ENCODE data around the gene TPBGL. TPM values are rescaled to one million over a fixed set of nuclear protein-coding genes. Genes with fewer than 3 reads are reported as not detected.

Gene TPBGL
- total RNA-seq, 4 donors from 2014 or later = 0.36 to 0.40 TPM; not detected in 2

DNA sequence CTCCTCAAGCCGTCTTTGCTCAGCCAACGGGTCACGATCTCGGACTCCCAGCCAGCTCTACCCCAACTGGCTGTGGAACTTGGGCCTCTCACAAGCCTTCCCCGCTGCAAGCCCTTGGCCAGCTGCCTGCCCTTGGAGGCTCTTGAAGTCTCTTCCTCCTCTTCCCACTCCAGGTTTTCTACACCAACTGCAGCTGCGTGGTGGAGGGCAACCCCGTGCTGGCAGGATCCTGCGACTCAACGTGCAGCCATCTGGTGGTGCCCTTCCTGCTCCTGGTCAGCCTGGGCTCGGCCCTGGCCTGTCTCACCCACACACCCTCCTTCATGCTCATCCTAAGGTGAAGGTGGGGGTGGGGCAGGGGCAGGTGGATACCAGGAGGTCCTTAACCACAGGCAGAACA is 40.5 kb upstream of the TPBGL start:
- no peaks in the 10 kb centered on the region for H3K27me3 ChIP-seq
- TF ChIP-seq EP300 (IDR thresholded peaks at IDR 0.05) = no peak
- no peak for TF ChIP-seq POLR2AphosphoS5 (IDR thresholded peaks at IDR 0.05)
- TF ChIP-seq, protein P1, sequence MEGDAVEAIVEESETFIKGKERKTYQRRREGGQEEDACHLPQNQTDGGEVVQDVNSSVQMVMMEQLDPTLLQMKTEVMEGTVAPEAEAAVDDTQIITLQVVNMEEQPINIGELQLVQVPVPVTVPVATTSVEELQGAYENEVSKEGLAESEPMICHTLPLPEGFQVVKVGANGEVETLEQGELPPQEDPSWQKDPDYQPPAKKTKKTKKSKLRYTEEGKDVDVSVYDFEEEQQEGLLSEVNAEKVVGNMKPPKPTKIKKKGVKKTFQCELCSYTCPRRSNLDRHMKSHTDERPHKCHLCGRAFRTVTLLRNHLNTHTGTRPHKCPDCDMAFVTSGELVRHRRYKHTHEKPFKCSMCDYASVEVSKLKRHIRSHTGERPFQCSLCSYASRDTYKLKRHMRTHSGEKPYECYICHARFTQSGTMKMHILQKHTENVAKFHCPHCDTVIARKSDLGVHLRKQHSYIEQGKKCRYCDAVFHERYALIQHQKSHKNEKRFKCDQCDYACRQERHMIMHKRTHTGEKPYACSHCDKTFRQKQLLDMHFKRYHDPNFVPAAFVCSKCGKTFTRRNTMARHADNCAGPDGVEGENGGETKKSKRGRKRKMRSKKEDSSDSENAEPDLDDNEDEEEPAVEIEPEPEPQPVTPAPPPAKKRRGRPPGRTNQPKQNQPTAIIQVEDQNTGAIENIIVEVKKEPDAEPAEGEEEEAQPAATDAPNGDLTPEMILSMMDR (IDR thresholded peaks at IDR 0.05) = no peak
- TF ChIP-seq POLR2A (IDR thresholded peaks at IDR 0.05) = no peak
- H3K27ac ChIP-seq = no peak overlapping the region
- H3K36me3 ChIP-seq = peaks cover 3% of the 10 kb centered on the region
- H3K4me3 ChIP-seq = no peak overlapping the region
- WGBS = 64% methylated on average over 9 of the region's 10 CpGs
- peaks cover 25% of the 10 kb centered on the region for H3K4me1 ChIP-seq
- H3K9me3 ChIP-seq = no peaks in the 10 kb centered on the region
- no peak for DNase-seq (ENCODE audit: low spot score in 2 of 2)

- Histone ChIP-seq H3K36me3 (peaks cover 3% of the 10 kb centered on the region), H3K27me3 (no peaks in the 10 kb centered on the region), H3K27ac (no peak overlapping the region), H3K4me3 (no peak overlapping the region), H3K9me3 (no peaks in the 10 kb centered on the region), H3K4me1 (peaks cover 20% of the 10 kb centered on the region)
- TF ChIP-seq, protein P1 (IDR thresholded peaks at IDR 0.05) = no peak
- TF ChIP-seq POLR2A (IDR thresholded peaks at IDR 0.05) (no peak), EP300 (IDR thresholded peaks at IDR 0.05) (no peak), POLR2AphosphoS5 (IDR thresholded peaks at IDR 0.05) (no peak)
- whole genome bisulfite sequencing = 96% methylated on average over 2 of the region's 2 CpGs
- DNase-seq (ENCODE audit: low spot score in 2 of 2) = no peak
These were observed 40.0 kb upstream of the TPBGL start for GRCh38 chr11:75200531-75200930.

GRCh38 chr11:75201771-75202170 is 38.8 kb upstream of the TPBGL start:
- peaks cover 3% of the 10 kb centered on the region for H3K36me3 ChIP-seq
- TF ChIP-seq POLR2AphosphoS5 (IDR thresholded peaks at IDR 0.05) (no peak), EP300 (IDR thresholded peaks at IDR 0.05) (no peak), POLR2A (IDR thresholded peaks at IDR 0.05) (no peak)
- TF ChIP-seq, protein P1 (IDR thresholded peaks at IDR 0.05) = no peak
- peaks cover 17% of the 10 kb centered on the region for H3K4me1 ChIP-seq
- no peaks in the 10 kb centered on the region for H3K27me3 ChIP-seq
- no peak for DNase-seq (ENCODE audit: low spot score in 2 of 2)
- H3K27ac ChIP-seq = no peak overlapping the region
- 84% methylated on average over 3 of the region's 3 CpGs for WGBS
- H3K4me3 ChIP-seq = no peak overlapping the region
- H3K9me3 ChIP-seq = no peaks in the 10 kb centered on the region

DNA sequence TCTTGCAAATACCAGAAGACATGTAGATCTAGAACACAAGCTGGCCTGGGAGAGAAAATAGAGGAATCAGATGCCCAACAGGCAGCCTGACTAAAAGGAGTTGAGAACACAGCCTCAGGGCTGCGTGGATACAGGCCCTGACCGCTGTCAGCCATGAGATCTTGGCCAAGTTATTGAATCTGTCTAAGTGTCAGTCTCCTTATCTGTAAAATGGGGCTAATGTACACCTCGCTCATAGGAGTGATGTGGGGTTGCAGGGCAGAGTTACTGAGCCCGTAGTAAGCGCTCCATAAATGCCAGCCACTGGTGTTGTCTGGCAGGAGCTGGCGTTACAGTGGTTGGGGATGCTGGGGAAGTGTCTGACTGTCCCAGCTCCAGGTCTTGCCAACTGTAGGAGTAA is 38.4 kb upstream of the TPBGL start:
- Histone ChIP-seq H3K27ac (no peak overlapping the region), H3K4me3 (no peak overlapping the region), H3K27me3 (no peaks in the 10 kb centered on the region), H3K4me1 (peaks cover 17% of the 10 kb centered on the region), H3K9me3 (no peaks in the 10 kb centered on the region), H3K36me3 (peaks cover 3% of the 10 kb centered on the region)
- no peak for DNase-seq (ENCODE audit: low spot score in 2 of 2)
- 89% methylated on average over 6 of the region's 6 CpGs for WGBS
- no peak for TF ChIP-seq EP300 (IDR thresholded peaks at IDR 0.05)
- TF ChIP-seq, protein P1 (IDR thresholded peaks at IDR 0.05) = no peak

DNA sequence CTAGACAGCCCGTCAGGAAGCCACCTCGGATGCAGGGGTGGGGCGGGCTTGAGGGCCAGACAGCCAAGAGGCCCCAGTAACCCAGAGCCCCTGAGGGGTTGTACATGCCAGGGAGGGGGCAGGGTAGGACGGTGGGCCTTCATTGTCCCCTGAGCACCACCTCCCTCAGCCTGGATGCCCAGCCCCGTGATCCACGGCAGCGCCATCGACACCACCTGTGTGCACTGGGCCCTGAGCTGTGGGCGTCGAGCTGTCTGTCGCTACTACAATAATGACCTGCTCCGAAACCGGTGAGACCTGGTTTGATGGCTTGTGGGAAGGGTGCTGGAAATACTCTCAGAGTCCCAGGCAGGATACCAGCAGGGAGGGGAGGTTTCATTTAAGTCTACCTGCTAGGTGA is 37.4 kb upstream of the TPBGL start:
- WGBS = 87% methylated on average over 6 of the region's 13 CpGs
- Histone ChIP-seq H3K27me3 (no peaks in the 10 kb centered on the region), H3K9me3 (no peaks in the 10 kb centered on the region), H3K27ac (no peak overlapping the region), H3K36me3 (peaks cover 3% of the 10 kb centered on the region), H3K4me3 (no peak overlapping the region), H3K4me1 (peaks cover 12% of the 10 kb centered on the region)
- DNase-seq (ENCODE audit: low spot score in 2 of 2) = no peak
- TF ChIP-seq POLR2A (IDR thresholded peaks at IDR 0.05) (no peak), POLR2AphosphoS5 (IDR thresholded peaks at IDR 0.05) (no peak), EP300 (IDR thresholded peaks at IDR 0.05) (no peak)
- TF ChIP-seq, protein P1 (IDR thresholded peaks at IDR 0.05) = no peak

All from suprapubic skin (tissue), 4 donors.